Measurements from ENCODE around the gene ARHGAP6.

Gene ARHGAP6

DNA sequence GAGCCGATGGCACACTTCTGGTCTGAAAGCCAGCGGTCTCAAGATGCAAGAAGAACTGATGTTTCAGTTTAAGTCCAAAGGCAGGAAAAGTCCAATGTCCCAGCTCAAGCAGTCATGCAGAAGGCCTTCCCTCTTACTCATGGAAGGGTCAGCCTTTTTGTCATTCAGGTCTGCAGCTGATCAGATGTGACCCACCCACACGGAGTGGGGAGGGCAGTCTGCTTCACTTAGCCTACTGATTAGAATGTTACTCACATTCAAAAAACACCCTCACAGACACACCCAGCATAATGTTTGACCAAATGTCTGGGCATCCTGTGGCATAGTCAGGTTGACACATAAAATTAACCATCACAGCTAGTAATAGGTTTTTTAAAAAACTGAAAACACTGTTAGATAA lies 548.0 kb downstream of the ARHGAP6 start:
- Histone ChIP-seq H3K9me2 (replicated peaks; ENCODE audit: insufficient read depth, low read length) (no peaks in the 10 kb centered on the region), H3F3A (ENCODE audit: insufficient read depth, low read length) (peaks cover 15% of the 10 kb centered on the region), H3K4me1 (ENCODE audit: low read length) (peaks cover 19% of the 10 kb centered on the region), H3K9me3 (replicated peaks; ENCODE audit: insufficient read depth, low read length) (no peaks in the 10 kb centered on the region), H3K27me3 (replicated peaks; ENCODE audit: insufficient read depth, low read length) (no peaks in the 10 kb centered on the region), H3K79me2 (ENCODE audit: low read length) (peaks cover 57% of the 10 kb centered on the region), H2AFZ (ENCODE audit: low read length) (no peak overlapping the region), H3K9ac (ENCODE audit: low read length) (no peak overlapping the region), H3K4me3 (ENCODE audit: low read length) (no peak overlapping the region), H3K36me3 (replicated peaks; ENCODE audit: insufficient read depth, low read length) (no peaks in the 10 kb centered on the region; the same call in 1 of the 2 replicates), H3K27ac (ENCODE audit: low read length) (no peak overlapping the region), H3K4me2 (ENCODE audit: low read depth, low read length) (no peak overlapping the region), H4K20me1 (ENCODE audit: insufficient read depth, low read length) (no peaks in the 10 kb centered on the region)
- no peak for DNase-seq
- TF ChIP-seq EZH2 (optimal IDR thresholded peaks at IDR 0.05; ENCODE audit: low read depth, low read length) (no peak), EZH2phosphoT487 (IDR thresholded peaks at IDR 0.05; ENCODE audit: low read length) (no peak), CTCF (IDR thresholded peaks at IDR 0.05; ENCODE audit: low read length) (no peak)

- Histone ChIP-seq H3K9ac (ENCODE audit: low read length) (peak overlapping the region; percentile 98), H3K79me2 (ENCODE audit: low read length) (peaks cover 69% of the 10 kb centered on the region), H2AFZ (ENCODE audit: low read length) (no peak overlapping the region), H3K9me2 (replicated peaks; ENCODE audit: insufficient read depth, low read length) (no peaks in the 10 kb centered on the region), H3K9me3 (replicated peaks; ENCODE audit: insufficient read depth, low read length) (no peaks in the 10 kb centered on the region), H4K20me1 (ENCODE audit: insufficient read depth, low read length) (no peaks in the 10 kb centered on the region), H3F3A (ENCODE audit: insufficient read depth, low read length) (peaks cover 25% of the 10 kb centered on the region), H3K36me3 (replicated peaks; ENCODE audit: insufficient read depth, low read length) (no peaks in the 10 kb centered on the region), H3K27ac (ENCODE audit: low read length) (peak overlapping the region; percentile 94), H3K4me3 (ENCODE audit: low read length) (peak overlapping the region; percentile 81), H3K4me2 (ENCODE audit: low read depth, low read length) (peak overlapping the region; percentile 78), H3K4me1 (ENCODE audit: low read length) (peaks cover 21% of the 10 kb centered on the region), H3K27me3 (replicated peaks; ENCODE audit: insufficient read depth, low read length) (no peaks in the 10 kb centered on the region)
- DNase-seq, result peak; percentile 44
- TF ChIP-seq EZH2phosphoT487 (IDR thresholded peaks at IDR 0.05; ENCODE audit: low read length) (no peak), EZH2 (optimal IDR thresholded peaks at IDR 0.05; ENCODE audit: low read depth, low read length) (no peak), CTCF (IDR thresholded peaks at IDR 0.05; ENCODE audit: low read length) (no peak)
These were observed 552.0 kb downstream of the ARHGAP6 start for GRCh38 chrX:11113731-11114130.

DNA sequence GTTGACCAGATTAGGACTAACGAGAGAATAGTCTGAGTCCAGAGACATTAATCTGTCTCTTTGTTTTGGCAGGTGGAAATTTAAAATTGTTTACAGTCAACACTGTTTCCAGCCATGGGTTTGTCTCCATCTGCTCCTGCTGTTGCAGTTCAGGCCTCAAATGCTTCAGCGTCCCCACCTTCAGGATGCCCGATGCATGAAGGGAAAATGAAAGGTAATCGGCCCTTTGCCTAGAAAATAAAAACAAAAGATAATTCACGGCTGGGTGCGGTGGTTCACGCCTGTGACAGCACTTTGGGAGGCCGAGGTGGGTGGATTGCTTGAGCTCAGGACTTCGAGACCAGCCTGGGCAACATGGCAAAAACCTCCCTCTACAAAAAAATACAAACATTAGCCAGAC lies 553.8 kb downstream of the ARHGAP6 start:
- Histone ChIP-seq H4K20me1 (ENCODE audit: insufficient read depth, low read length) (no peaks in the 10 kb centered on the region), H3K4me3 (ENCODE audit: low read length) (peak overlapping the region; percentile 81), H3K27me3 (replicated peaks; ENCODE audit: insufficient read depth, low read length) (no peaks in the 10 kb centered on the region), H3K36me3 (replicated peaks; ENCODE audit: insufficient read depth, low read length) (no peaks in the 10 kb centered on the region), H3K9ac (ENCODE audit: low read length) (peak overlapping the region; percentile 98), H3K9me2 (replicated peaks; ENCODE audit: insufficient read depth, low read length) (no peaks in the 10 kb centered on the region), H3F3A (ENCODE audit: insufficient read depth, low read length) (peaks cover 25% of the 10 kb centered on the region), H3K9me3 (replicated peaks; ENCODE audit: insufficient read depth, low read length) (no peaks in the 10 kb centered on the region), H3K27ac (ENCODE audit: low read length) (peak overlapping the region; percentile 94), H3K4me2 (ENCODE audit: low read depth, low read length) (peak overlapping the region; percentile 78), H3K79me2 (ENCODE audit: low read length) (peaks cover 54% of the 10 kb centered on the region), H3K4me1 (ENCODE audit: low read length) (peaks cover 21% of the 10 kb centered on the region), H2AFZ (ENCODE audit: low read length) (no peak overlapping the region)
- no peak for TF ChIP-seq EZH2 (optimal IDR thresholded peaks at IDR 0.05; ENCODE audit: low read depth, low read length)
- TF ChIP-seq CTCF (IDR thresholded peaks at IDR 0.05; ENCODE audit: low read length), result no peak
- no peak for TF ChIP-seq EZH2phosphoT487 (IDR thresholded peaks at IDR 0.05; ENCODE audit: low read length)
- DNase-seq, result peak; percentile 14
